ENCODE measurements around the gene B3GAT3.
"Not testable (repeated sequence)": the region's sequence is repeated elsewhere in the genome, so short reads cannot be mapped to it uniquely, and the experiment has no call there.

B3GAT3 gene

DNA sequence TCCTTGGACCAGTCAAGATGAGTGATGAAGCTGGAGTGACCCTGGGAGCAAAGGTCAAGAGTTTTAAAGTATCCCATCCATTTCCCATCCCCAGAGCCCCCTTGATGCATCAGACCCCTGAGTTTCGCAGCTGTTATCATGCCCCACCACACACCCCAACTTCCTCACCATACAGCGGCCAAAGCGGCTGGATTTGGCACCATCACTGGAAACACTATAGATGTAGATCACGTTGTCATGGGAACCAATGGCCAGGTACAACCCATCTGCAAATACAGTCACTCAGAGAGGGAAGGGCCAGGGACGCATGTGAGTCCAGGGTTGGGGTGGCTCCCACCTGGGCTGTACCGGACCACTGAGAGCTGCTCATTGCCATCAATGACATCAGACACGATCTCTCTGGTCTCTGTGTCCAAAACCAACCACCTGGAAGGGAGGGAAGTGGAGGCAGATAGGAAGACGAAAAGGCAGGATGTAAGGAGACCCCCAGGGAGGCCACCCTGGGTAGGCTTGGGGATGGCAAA lies 17.9 kb downstream of the B3GAT3 start:
- no peak for DNase-seq (ENCODE audit: low read depth in 2 of 2)

DNA sequence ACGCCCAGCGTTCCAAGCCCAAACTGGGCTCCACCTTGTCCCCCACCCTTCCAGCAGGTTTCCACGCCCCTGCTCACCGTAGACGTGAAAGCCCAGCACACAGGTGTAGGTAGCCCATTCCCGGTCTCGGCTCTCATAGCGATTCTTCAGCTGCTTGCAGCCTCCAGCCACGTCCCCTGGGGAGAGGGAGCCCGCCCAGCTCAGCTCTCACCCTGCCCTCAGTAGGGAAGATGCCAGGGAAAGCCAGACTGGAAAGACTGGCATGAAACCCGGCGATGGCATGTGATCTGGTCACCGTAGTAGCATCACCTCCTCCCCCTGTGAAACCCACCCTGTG lies 18.7 kb downstream of the B3GAT3 start:
- no peak for DNase-seq (ENCODE audit: low read depth in 2 of 2)

DNA sequence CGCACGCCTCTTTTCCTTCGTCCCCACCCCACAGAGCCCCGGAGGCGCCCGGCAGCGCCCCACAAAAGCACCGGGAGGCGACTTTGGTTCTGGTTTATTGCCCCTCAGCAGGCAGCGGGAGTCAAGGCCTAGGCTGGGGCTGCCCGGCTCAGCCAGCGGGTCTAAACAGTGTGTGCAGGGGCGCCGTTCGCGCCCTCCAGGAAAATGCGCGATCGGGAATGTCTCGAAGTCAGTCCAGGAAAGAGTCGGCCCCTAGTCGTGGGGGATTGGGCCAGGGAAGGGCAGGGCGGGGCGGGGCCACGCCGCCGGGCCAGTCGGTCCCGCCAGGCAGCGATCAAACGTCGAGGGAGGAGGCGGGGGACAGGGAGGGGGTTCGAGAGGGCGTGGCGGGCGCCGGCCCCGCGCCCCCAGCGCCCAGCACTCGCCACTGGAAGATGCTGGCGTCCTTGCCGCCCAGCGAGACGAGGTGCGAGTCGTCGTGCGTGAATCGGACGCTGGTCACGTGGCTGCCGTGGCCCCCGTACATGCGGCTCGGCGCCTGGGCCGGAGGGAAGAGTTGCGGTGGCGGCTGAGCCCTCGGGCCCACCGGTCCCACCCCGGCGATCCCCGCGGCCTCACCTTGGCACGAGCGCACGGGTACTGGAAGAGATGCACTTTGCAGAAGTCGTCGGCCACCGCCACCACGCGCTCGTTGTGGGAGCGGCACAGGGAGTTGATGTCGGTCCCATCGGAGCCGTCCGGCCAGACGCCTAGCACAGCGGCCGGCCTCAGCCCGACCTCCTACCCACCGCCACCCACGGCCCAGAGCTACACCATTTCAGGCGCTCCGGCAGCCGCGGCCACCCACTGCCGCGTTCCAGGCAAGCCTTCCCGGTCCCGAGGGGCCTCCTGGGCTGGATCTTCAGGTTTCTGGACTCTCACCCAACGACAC lies 19.4 kb downstream of the B3GAT3 start:
- no peak for DNase-seq (ENCODE audit: low read depth in 2 of 2)

DNA sequence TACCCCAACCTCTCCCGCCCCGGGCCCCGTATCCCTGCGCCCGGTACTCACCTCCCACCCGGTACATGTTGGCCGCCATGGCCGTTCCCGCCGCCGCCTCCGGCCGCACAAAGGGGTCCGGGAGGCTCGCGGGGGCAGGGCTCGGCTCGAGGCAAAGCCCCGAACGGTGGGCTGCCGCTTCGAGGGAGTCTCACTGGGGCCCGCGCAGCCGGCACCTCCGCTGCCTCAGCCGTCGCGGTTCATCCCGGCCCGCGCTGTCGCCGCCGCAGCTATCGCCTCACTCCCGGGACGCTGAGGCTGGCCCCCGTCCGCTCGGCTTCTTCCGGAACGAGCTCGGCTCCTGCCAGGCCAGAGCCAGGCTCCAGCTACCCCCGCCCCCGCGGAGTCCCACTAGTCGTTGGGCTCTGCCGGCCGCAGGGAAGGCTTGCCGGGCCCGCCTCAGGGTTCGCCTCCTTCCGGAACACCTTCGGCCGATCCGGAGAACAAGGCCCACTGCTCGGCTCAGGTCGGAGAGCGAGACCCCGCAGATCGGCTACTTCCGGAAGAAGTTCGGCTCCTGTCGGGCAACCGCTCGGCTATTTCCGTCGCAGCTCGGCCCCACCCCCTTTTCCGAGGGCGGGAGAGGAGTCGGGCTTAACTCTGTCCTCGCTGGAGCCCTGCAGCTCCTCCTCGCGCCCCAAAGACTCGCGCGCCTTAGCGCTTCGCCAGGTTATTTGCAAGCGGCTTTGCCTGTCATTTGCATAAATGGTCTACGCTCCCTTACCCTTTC lies 20.2 kb downstream of the B3GAT3 start, which contains the start of gene MTA2:
MTA2 (minus strand) TSS at position 494 of the 769 bp plus-strand sequence; CDS start at position 79, 415 bp downstream.
- DNase-seq (ENCODE audit: low read depth in 2 of 2) = peak; percentile 100

DNA sequence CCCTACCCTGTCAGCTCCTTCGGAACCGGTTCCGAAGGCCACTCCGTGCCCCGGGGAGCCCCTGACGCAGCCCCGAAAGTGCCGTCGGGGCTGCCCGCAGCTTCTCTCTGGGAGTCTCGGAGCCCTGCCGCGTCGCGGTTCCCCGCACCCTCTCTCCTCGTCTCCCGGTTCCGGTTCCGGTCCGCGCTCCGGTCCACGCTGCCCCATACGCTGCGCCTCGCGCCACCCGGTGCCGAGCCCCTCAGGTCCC lies 20.7 kb downstream of the B3GAT3 start:
- peak in 1 of 2 experiments; percentile 50 for DNase-seq (ENCODE audit: low read depth in 2 of 2)

DNA sequence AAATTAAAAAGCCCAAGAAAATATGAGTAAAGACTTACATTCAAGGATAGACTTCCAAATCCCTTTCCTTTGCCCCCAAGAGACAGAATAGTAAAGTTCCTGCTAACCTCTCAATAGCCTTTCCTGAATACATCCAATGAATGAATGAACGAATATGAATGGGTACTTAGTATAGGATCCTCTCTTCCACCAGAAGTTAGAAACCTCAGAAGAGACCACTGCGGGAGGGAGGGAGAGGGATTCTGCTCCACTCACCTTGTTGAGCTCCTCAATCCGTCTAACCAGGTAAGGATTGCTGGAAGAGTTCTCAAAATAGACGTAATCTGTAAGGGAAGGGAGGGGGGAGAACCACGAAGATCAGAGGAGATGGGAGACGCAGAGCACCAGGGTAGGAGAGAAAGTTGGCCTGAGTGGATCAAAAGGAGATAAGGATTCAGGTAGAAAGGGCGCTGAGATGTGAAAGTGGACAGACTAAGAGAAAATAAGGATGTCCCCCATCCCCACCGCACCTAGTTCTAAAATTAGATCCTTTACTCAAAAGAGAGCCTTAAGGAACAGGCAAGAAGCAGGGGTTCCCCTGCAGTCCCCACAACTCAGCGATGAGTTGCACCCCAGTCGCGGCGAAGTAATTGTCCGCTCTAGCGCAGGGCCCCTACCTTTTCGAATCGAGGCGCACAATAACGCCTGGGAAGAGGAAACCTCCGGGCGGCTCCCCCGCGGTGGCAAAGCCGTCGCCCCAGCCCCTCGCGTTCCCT lies 21.2 kb downstream of the B3GAT3 start:
- no peak for DNase-seq (ENCODE audit: low read depth in 2 of 2)

DNA sequence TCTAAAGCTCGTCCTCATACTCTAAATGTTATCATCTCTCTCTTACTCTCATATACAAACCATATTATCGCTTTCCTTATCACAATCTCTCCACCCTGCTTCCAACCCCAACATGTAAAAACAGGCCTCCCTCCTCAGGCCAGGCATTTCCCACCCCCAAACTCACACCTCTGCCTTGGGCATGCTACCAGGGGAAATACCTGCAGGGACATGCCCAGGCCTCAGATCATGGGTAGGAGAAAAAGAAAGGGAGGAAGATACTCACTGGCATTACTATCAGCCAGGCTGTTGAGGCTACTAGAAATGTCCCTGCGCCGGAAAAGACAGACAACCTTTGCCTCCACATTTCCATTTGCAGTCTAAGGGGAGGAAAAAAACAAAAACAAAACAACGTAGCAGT lies 21.9 kb downstream of the B3GAT3 start:
- no peak for DNase-seq (ENCODE audit: low read depth in 2 of 2)

DNA sequence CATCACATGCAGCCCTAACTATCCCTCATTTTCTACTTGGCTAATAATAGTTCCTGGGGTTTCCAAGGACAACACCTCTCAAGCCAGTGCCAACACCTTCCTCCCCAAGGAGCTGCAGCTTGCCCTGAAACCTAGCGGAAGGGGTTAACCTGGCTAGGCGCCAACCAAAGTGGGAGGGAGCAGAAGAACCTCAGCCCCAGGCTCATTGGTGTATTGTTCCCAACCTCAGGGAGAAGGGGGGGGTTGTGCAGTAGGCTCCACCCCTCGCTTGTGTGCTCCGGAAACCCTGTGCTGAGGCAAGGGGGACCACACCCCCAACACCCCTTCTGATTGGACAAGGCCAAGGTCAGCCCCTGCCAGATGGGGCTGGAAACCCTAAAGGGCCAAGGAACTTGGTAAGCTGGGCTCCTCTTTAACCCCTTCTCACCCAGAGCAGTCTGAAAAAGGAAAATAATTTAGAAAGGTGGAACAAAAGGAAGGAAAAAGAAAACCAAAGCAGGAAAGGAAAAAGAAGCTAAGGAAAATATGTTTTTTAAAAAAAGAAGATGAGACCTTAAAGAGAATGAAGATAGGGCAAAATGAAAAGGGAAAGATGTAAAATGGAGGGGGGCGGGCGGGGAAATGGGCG lies 22.6 kb downstream of the B3GAT3 start:
- DNase-seq (ENCODE audit: low read depth in 2 of 2) = peak; percentile 89 to 94

DNA sequence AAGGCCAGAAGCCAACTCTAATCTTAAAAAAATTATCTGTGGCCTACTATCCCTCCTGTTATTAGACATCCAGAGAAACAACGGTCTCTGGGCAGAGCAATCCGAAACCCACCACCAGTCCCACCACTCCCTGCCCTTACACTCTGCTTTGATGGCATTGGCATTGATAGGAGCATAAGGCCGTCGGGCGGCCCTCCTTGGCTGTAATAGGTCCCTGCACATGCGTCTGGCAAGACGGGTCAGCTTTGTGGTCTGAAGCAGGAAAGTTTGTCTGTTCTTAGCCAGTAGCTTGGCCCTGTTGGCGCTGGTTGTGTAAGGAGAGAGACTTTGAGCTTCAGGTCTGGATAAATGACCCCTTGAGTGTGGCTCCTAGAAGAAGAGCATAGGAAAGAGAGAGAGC lies 26.7 kb downstream of the B3GAT3 start:
- DNase-seq (ENCODE audit: low read depth in 2 of 2) = no peak

DNA sequence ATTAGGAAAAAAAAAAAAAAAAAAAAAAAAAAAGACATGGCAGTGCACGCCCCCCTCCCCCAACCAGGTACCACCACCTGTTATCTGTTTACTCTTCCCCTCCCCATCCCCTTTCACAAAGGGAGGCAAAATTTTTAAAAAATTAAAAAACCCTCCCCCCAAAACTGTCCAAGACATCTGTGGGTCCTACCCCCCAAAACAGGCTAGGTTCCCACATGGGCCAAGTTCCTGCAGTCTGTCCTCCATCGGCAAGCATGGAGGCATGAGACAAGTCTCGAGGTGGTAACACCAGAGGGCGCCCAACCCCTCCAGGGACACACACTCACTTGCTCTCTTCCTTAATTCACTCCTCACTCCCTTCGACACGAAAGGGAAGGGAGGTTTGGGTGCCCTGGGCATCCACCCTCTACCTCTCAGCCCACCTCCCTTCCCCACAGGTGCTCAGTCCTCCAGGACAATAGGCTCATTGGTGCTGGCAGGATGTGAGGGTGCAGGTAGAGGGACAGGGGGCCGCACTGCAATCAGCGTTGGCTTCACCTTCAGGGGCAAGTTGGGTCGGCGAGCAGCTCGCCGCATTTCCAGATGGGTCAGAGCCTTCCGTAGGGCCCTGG lies 28.2 kb downstream of the B3GAT3 start:
- peak in 1 of 2 experiments; percentile 74 for DNase-seq (ENCODE audit: low read depth in 2 of 2)

DNA sequence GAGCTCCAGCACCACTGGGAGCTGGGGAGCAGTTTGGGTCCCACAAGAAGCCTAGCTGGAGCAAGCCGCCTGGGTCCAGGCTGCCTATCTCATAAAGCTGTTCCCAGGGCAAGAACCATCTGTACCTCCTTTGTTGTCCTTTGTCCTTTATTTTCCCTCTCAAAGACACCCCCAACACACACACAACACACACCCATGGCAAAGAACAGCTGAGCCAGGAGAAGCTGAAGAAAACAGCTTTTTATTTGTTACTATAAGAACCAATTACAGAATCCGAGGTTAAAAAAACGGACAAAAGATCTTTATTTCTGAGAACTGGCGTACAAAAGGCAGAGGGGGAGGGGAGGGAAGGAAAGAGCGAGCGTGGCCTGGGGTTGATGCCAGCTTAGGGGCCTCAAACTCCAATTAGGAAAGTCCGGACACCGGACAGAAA lies 28.8 kb downstream of the B3GAT3 start:
- DNase-seq (ENCODE audit: low read depth in 2 of 2) = no peak

DNA sequence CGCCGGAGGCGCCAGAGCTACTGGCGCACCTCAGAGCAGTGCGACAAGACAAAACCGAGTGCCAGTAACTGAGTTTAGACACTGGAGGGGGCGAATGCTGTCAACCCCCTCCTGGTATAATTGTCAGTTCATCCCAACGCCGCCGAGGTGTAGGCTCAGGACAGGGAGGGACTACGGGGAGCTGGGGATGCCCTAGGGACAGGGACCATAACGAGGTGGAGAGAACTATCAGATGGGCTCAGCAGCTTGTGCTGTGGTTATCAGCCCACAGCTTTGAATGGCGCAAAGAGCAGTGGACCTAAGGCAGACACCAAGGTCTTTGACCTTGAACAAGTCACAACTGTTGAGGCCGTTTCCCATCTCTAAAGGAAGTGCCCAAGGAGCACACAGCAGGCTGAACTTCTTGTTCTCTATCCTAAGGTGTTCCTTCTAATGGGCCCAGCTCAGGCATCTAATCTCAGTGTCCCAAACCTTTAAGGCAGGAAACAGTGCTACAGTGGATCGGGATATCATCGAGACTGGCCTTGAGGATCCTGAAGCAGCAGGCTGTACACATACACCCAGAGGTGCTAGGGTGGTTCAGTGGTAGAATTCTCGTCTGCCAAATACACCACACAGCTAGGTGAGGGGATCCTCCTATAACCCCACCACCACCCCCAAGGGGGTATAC lies 29.5 kb downstream of the B3GAT3 start:
- no peak for DNase-seq (ENCODE audit: low read depth in 2 of 2)

DNA sequence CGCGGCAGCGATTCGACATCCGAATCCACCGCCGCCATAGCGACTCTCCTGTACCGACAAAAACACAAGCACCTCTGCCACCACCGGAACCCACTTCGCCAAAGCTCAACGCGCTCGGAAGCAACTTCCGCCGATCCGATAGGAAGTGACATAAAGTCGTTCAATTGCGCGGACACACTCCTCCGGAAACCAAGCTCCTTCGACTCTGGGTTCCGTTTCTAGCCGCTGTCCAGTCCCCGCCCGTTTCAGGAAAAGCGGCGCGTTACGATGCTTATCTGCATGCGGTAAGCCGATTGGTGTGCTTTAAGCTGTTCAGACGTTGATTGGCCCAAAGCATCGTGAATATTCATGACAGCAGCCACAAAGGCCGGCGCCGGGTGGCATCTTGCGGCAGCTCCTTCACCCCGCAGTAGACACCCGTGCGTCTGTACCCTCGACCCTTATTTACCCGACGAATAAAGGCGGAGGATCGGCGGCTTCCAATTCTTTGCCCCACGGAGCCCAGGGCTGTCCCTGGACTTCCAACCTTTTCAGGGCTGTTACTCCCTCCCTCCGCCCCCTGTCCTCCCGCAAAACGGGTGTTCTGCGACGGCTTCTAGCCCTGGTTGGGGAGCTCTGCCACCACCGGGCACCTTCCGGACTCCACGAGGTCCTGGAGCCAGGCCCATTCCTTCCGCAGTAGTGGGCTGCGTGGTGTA lies 30.2 kb downstream of the B3GAT3 start, which contains the start of gene TUT1:
TUT1 (minus strand) TSS at position 76 of the 698 bp plus-strand sequence; CDS start at position 38, 38 bp downstream.
- DNase-seq (ENCODE audit: low read depth in 2 of 2) = peak; percentile 93 to 94

DNA sequence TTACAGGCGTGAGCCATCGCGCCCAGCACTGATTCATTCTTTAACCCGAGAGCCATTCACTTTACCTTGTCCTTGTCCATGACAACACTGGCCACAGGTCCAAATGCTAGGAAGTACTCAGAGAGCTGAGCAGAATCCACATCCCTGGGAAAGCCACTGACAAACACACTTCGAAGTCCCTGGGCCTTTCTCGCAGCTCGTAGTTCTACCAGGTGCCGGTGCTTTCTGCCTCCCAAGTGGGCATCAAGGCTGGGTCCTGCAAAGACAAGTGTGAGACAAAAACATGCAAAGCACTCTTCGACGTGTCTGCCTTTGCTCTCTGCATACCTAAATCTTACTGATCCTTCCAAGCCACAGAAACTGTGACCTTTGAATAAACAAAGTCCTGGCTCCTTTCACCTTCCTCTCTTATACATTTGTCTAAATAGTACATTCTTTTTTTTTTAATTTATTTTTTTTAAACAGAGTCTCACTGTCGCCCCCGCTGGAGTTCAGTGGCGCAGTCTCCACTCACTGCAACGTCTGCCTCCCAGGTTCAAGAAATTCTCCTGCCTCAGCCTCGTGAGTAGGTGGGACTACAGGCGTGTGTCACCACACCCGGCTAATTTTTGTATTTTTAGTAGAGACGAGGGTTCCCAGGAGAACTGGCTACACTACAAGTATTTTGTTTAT lies 32.7 kb downstream of the B3GAT3 start:
- DNase-seq (ENCODE audit: low read depth in 2 of 2) = no peak

DNA sequence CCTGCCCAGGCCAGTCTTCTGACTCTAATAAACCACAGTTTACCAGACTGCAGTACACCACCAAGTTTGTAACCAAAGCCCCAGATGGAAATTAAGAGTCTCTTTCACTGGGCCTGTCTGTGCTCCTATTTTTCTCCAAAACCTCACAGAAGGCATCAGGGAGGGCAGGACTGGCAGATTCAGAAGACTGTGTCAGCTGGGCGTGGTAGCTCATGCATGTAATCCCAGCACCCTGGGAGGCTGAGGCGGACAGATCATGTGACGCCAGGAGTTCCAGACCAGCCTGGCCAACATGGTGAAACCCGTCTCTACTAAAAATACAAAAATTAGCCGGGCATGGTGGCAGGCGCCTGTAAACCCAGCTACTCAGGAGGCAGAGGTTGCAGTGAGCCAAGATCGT lies 36.4 kb downstream of the B3GAT3 start:
- DNase-seq (ENCODE audit: low read depth in 2 of 2) = not testable (repeated sequence)

DNA sequence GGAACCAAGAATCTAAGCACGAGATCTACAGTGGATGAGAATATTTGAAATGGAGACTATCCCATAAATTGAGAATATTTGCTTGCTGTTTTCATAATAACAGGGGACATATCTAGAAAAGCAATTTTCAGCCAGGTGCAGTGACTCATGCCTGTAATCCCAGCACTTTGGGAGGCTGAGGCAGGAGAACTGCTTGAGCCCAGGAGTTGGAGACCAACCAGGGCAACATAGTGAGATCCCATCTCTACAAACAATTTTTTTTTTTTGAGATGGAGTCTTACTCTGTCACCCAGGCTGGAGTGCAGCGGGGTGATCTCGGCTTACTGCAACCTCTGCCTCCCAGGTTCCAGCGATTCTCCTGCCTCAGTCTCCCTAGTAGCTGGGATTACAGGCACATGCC lies 40.1 kb downstream of the B3GAT3 start:
- not testable (repeated sequence) for DNase-seq (ENCODE audit: low read depth in 2 of 2)

DNA sequence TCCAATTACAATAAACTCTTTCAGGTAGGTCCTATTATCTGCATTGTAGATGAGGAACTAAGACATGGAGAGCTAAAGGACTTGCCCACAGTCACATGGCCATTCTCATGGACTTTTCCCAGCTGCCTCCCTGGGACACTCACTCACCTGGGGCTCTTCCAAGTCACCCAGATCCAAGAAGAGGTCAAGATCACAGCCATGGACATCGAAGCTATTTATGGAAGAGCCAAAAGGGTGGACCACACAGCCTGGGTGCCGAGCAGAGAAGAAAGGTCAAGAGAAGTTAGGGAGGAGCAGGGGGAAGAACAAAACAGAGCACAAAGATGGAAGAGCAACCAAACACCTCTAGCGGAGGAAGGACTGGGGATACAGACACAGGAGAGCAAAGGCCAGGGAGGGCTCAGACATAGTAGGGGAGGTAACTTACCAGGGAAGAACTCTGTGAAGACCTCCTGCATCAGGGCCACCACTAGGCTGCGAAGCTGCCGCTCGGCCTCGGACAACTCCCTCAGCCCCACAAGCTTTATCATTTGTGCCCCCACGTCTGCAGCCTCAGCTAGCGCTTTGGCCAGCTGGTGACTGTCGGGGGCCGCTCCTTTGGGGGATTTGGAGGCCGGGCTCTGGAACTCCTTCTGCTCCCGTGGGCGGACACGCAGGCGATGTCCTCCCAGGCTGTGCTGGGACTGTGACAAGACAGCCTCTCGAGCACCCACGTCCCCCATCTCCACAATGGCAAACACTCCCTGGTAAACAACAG lies 40.6 kb downstream of the B3GAT3 start:
- no peak for DNase-seq (ENCODE audit: low read depth in 2 of 2)

DNA sequence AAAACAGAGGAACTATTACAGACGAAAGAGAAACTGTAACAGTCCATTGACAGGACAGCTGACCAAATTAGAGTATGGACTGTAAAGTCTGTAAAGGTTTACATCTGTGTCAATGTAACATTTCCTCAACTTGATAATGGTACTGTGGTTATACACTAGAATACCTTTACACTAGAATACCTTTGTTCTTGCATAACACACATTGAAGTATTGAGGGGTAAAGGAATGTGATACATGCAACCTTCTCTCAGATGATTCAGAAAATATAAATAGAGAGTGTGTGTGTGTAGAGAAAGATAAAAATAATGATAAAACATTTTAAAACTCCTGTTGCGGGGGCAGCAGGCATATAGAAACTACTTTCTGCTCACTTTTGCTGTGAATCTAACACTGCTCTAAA lies 42.5 kb downstream of the B3GAT3 start:
- no peak for DNase-seq (ENCODE audit: low read depth in 2 of 2)

DNA sequence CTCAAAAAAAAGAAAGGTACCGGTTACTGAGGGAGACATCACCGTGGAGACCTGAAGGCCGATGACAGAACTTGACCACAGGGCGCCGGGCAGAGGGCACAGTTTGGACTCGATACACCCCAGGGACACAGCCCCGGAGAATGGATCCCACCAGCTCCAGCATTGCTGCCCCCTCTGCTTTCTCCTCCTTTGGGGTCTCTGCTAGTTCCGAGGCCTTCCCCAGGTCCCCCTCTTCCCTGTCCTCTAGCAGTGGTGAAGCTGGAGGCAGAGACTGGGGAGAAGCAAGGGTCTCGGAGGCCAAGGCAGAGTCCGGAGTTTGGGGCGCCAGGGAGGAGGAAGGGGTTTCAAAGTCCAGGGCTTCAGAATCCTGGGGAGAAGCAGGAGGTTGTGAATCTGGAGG lies 43.2 kb downstream of the B3GAT3 start:
- no peak for DNase-seq (ENCODE audit: low read depth in 2 of 2)

All from stimulated activated CD4-positive, alpha-beta T cell treated with anti-CD3 and anti-CD28 coated beads, Interleukin-12 subunit alpha, Interleukin-12 subunit beta, amount 100 ng/mL, for 24 hours (primary cell).